Trophoblast cell (in vitro differentiated cells and primary cell): ENCODE data around the gene KIF25.

Source experiments
- DNase-seq, 2 donors: peaks; one replicate each; pipeline ENCODE4 v3.0.0-alpha.2; 2016
- H2AFZ ChIP-seq: 2 replicates; pipeline ENCODE4 v1.6.1; 2013; ENCODE audit warnings: low read length, moderate library complexity, mild to moderate bottlenecking; ENCODE audit not compliant: insufficient read depth, poor library complexity
- H2AK5ac ChIP-seq: 2 replicates; pipeline ENCODE4 v1.6.1; 2013; ENCODE audit warnings: mild to moderate bottlenecking, low read length
- H2BK120ac ChIP-seq: 2 replicates; pipeline ENCODE4 v1.6.1; 2013; ENCODE audit warnings: low read length, mild to moderate bottlenecking, moderate library complexity; ENCODE audit not compliant: insufficient read depth, poor library complexity
- H2BK12ac ChIP-seq: 2 replicates; pipeline ENCODE4 v1.6.1; 2013; ENCODE audit warnings: mild to moderate bottlenecking, low read length, moderate library complexity
- H2BK5ac ChIP-seq: 2 replicates; pipeline ENCODE4 v1.6.1; 2013; ENCODE audit warnings: low read length, low read depth, moderate library complexity, mild to moderate bottlenecking; ENCODE audit not compliant: poor library complexity
- H3K14ac ChIP-seq: 2 replicates; pipeline ENCODE4 v1.6.1; 2013; ENCODE audit warnings: mild to moderate bottlenecking, low read length
- H3K18ac ChIP-seq: 2 replicates; pipeline ENCODE4 v1.6.1; 2013; ENCODE audit warnings: mild to moderate bottlenecking, low read length
- H3K23ac ChIP-seq: 2 replicates; pipeline ENCODE4 v1.6.1; 2013; ENCODE audit warnings: low read length
- H3K27ac ChIP-seq: 2 replicates; pipeline ENCODE4 v1.5.1; 2013; ENCODE audit warnings: low read depth, mild to moderate bottlenecking, inconsistent platforms, low read length, moderate library complexity
- H3K27me3 ChIP-seq: 2 replicates; pipeline ENCODE4 v1.6.1; 2013; ENCODE audit warnings: inconsistent platforms, mild to moderate bottlenecking, low read length, moderate library complexity; ENCODE audit not compliant: insufficient read depth
- H3K36me3 ChIP-seq, 2 experiments: 1 replicate in 1 of 2; 2 replicates in 1 of 2; pipeline ENCODE4 v1.6.1; 2013; ENCODE audit warnings: low read length in 2 of 2, mild to moderate bottlenecking in 2 of 2, moderate library complexity in 1 of 2; ENCODE audit not compliant: insufficient read depth in 2 of 2, control insufficient read depth in 1 of 2
- H3K4ac ChIP-seq: 2 replicates; pipeline ENCODE4 v1.6.1; 2013; ENCODE audit warnings: low read depth, mild to moderate bottlenecking, low read length, moderate library complexity
- H3K4me1 ChIP-seq, 2 experiments: 1 replicate in 1 of 2; 2 replicates in 1 of 2; pipeline ENCODE4 v1.6.1; 2013; ENCODE audit warnings: low read length in 2 of 2, mild to moderate bottlenecking in 2 of 2, moderate library complexity in 1 of 2; ENCODE audit not compliant: insufficient read depth in 2 of 2, control insufficient read depth in 1 of 2
- H3K4me2 ChIP-seq: 2 replicates; pipeline ENCODE4 v1.6.1; 2013; ENCODE audit warnings: inconsistent platforms, mild to moderate bottlenecking, low read length, moderate library complexity
- H3K4me3 ChIP-seq: 2 replicates; pipeline ENCODE4 v1.5.1; 2013; ENCODE audit warnings: mild to moderate bottlenecking, low read depth, low read length, inconsistent platforms
- H3K79me1 ChIP-seq: one replicate; pipeline ENCODE4 v1.6.1; 2013; ENCODE audit warnings: low read length
- H3K79me2 ChIP-seq: 2 replicates; pipeline ENCODE4 v1.6.1; 2013; ENCODE audit warnings: low read length, mild to moderate bottlenecking; ENCODE audit not compliant: control insufficient read depth, insufficient read depth, poor library complexity
- H3K9ac ChIP-seq: 2 replicates; pipeline ENCODE4 v1.6.1; 2013; ENCODE audit warnings: mild to moderate bottlenecking, low read length
- H3K9me3 ChIP-seq: 2 replicates; pipeline ENCODE4 v1.6.1; 2013; ENCODE audit warnings: low read depth, mild to moderate bottlenecking, control low read depth, inconsistent platforms, low read length; ENCODE audit not compliant: insufficient read depth
- H4K12ac ChIP-seq: 2 replicates; pipeline ENCODE4 v1.6.1; 2013; ENCODE audit warnings: low read depth, mild to moderate bottlenecking, low read length, moderate library complexity
- H4K8ac ChIP-seq: 2 replicates; pipeline ENCODE4 v1.6.1; 2013; ENCODE audit warnings: low read depth, mild to moderate bottlenecking, low read length, moderate library complexity
- H4K91ac ChIP-seq: one replicate; pipeline ENCODE4 v1.6.1; 2013; ENCODE audit warnings: low read depth, mild to moderate bottlenecking, low read length, moderate library complexity
- WGBS: extraction: QIAGEN DNeasy Blood & Tissue Kit; methylation state at CpG from one replicate; pipeline ENCODE4 v1.1.7; 2013; ENCODE audit warnings: missing lambda C conversion rate; ENCODE audit not compliant: insufficient read length, insufficient coverage; ENCODE audit errors: extremely low coverage; 5-methylcytosine and 5-hydroxymethylcytosine counted together

The KIF25 gene

GRCh38 chr6:168047841-168048723, 50.6 kb downstream of the KIF25 start:
- no peak overlapping the region for H4K8ac ChIP-seq
- no peak overlapping the region for H2BK5ac ChIP-seq
- H3K18ac ChIP-seq, result no peak overlapping the region
- no peak for DNase-seq
- no peak overlapping the region for H4K12ac ChIP-seq
- no peak overlapping the region for H3K14ac ChIP-seq
- H3K9ac ChIP-seq, result no peak overlapping the region
- H3K36me3 ChIP-seq, result no peaks in the 10 kb centered on the region
- H2BK12ac ChIP-seq, result no peak overlapping the region
- H2BK120ac ChIP-seq, result no peak overlapping the region
- no peak overlapping the region for H3K23ac ChIP-seq
- H3K4me3 ChIP-seq, result no peak overlapping the region
- H2AFZ ChIP-seq, result no peak overlapping the region
- H3K79me2 ChIP-seq, result no peaks in the 10 kb centered on the region
- no peak overlapping the region for H3K4ac ChIP-seq
- H4K91ac ChIP-seq, result no peak overlapping the region
- no peaks in the 10 kb centered on the region for H3K79me1 ChIP-seq
- H3K27ac ChIP-seq, result no peak overlapping the region
- no CpG with 5 or more reads among the region's 31 CpGs for WGBS
- H3K4me1 ChIP-seq, result peaks cover 11 to 13% of the 10 kb centered on the region in 2 experiments
- H2AK5ac ChIP-seq, result no peak overlapping the region
- no peaks in the 10 kb centered on the region for H3K9me3 ChIP-seq
- H3K4me2 ChIP-seq, result no peak overlapping the region
- no peaks in the 10 kb centered on the region for H3K27me3 ChIP-seq

- no peak overlapping the region for H4K8ac ChIP-seq
- H3K79me2 ChIP-seq, result no peaks in the 10 kb centered on the region
- H4K12ac ChIP-seq, result no peak overlapping the region
- no peak overlapping the region for H3K27ac ChIP-seq
- no peak overlapping the region for H3K4me3 ChIP-seq
- H2BK5ac ChIP-seq, result no peak overlapping the region
- H4K91ac ChIP-seq, result no peak overlapping the region
- H3K4ac ChIP-seq, result no peak overlapping the region
- no peak overlapping the region for H2AFZ ChIP-seq
- WGBS, result no CpG with 5 or more reads among the region's 10 CpGs
- peaks cover 6 to 7% of the 10 kb centered on the region in 2 experiments for H3K4me1 ChIP-seq
- no peak for DNase-seq
- H3K79me1 ChIP-seq, result no peaks in the 10 kb centered on the region
- no peak overlapping the region for H3K9ac ChIP-seq
- no peak overlapping the region for H3K14ac ChIP-seq
- H2AK5ac ChIP-seq, result no peak overlapping the region
- H3K27me3 ChIP-seq, result no peaks in the 10 kb centered on the region
- no peak overlapping the region for H3K23ac ChIP-seq
- no peaks in the 10 kb centered on the region for H3K36me3 ChIP-seq
- no peak overlapping the region for H2BK120ac ChIP-seq
- H3K4me2 ChIP-seq, result no peak overlapping the region
- no peak overlapping the region for H2BK12ac ChIP-seq
- no peak overlapping the region for H3K18ac ChIP-seq
- no peaks in the 10 kb centered on the region for H3K9me3 ChIP-seq
Measured at GRCh38 chr6:168048724-168049025, 51.2 kb downstream of the KIF25 start.

GRCh38 chr6:168049277-168049676, 51.8 kb downstream of the KIF25 start:
- H4K91ac ChIP-seq, result no peak overlapping the region
- H3K27ac ChIP-seq, result no peak overlapping the region
- no peaks in the 10 kb centered on the region for H3K79me1 ChIP-seq
- no peaks in the 10 kb centered on the region for H3K79me2 ChIP-seq
- H2AFZ ChIP-seq, result no peak overlapping the region
- H2AK5ac ChIP-seq, result no peak overlapping the region
- H4K8ac ChIP-seq, result no peak overlapping the region
- H3K4me1 ChIP-seq, result peaks cover 3 to 5% of the 10 kb centered on the region in 2 experiments
- H3K9ac ChIP-seq, result no peak overlapping the region
- no peak overlapping the region for H2BK5ac ChIP-seq
- H3K18ac ChIP-seq, result no peak overlapping the region
- H4K12ac ChIP-seq, result no peak overlapping the region
- no peak for DNase-seq
- H3K27me3 ChIP-seq, result no peaks in the 10 kb centered on the region
- H3K4me2 ChIP-seq, result no peak overlapping the region
- H2BK120ac ChIP-seq, result no peak overlapping the region
- H3K14ac ChIP-seq, result no peak overlapping the region
- H3K9me3 ChIP-seq, result no peaks in the 10 kb centered on the region
- H3K4ac ChIP-seq, result no peak overlapping the region
- no CpG with 5 or more reads among the region's 20 CpGs for WGBS
- H2BK12ac ChIP-seq, result no peak overlapping the region
- H3K23ac ChIP-seq, result no peak overlapping the region
- H3K36me3 ChIP-seq, result no peaks in the 10 kb centered on the region
- no peak overlapping the region for H3K4me3 ChIP-seq

GRCh38 chr6:168049706-168050224, 52.3 kb downstream of the KIF25 start:
- Histone ChIP-seq H3K18ac (no peak overlapping the region), H2AK5ac (no peak overlapping the region), H2BK5ac (no peak overlapping the region), H3K4me1 (peaks cover 3 to 5% of the 10 kb centered on the region in 2 experiments), H2BK12ac (no peak overlapping the region), H3K23ac (no peak overlapping the region), H4K91ac (no peak overlapping the region), H2AFZ (no peak overlapping the region), H3K79me2 (no peaks in the 10 kb centered on the region), H3K14ac (no peak overlapping the region), H3K4me3 (no peak overlapping the region), H3K27ac (no peak overlapping the region), H4K12ac (no peak overlapping the region), H3K4me2 (no peak overlapping the region), H3K27me3 (no peaks in the 10 kb centered on the region), H3K9ac (no peak overlapping the region), H2BK120ac (no peak overlapping the region), H3K79me1 (no peaks in the 10 kb centered on the region), H3K9me3 (no peaks in the 10 kb centered on the region), H3K4ac (no peak overlapping the region), H4K8ac (no peak overlapping the region), H3K36me3 (no peaks in the 10 kb centered on the region)
- DNase-seq, result no peak
- WGBS, result no CpG with 5 or more reads among the region's 21 CpGs
